HUES48 (cell line): ENCODE results near the gene ARL13A.
"Not testable (repeated sequence)": the region's sequence is repeated elsewhere in the genome, so short reads cannot be mapped to it uniquely, and the experiment has no call there.

Experiments
- H3K27ac ChIP-seq: one replicate; pipeline ENCODE4 v1.7.0; 2013; ENCODE audit warnings: low read depth, low read length, inconsistent platforms
- H3K27me3 ChIP-seq: 2 replicates; pipeline ENCODE4 v1.6.1; 2013; ENCODE audit warnings: mild to moderate bottlenecking, low read length; ENCODE audit not compliant: control insufficient read depth, insufficient read depth
- H3K36me3 ChIP-seq: 2 replicates; pipeline ENCODE4 v1.6.1; 2013; ENCODE audit warnings: low read length; ENCODE audit not compliant: control insufficient read depth, insufficient read depth
- H3K4me1 ChIP-seq: 2 replicates; pipeline ENCODE4 v1.6.1; 2013; ENCODE audit warnings: mild to moderate bottlenecking, low read length; ENCODE audit not compliant: control insufficient read depth, insufficient read depth
- H3K4me3 ChIP-seq: 2 replicates; pipeline ENCODE4 v1.5.1; 2013; ENCODE audit warnings: mild to moderate bottlenecking, low read depth, low read length
- H3K9ac ChIP-seq: 2 replicates; pipeline ENCODE4 v1.6.1; 2013; ENCODE audit warnings: mild to moderate bottlenecking, low read depth, low read length, moderate library complexity
- H3K9me3 ChIP-seq: 2 replicates; pipeline ENCODE4 v1.6.1; 2013; ENCODE audit warnings: low read length; ENCODE audit not compliant: control insufficient read depth, insufficient read depth

The ARL13A gene

GRCh38 chrX:100948557-100948956 lies 21.0 kb upstream of the ARL13A start:
- no peak overlapping the region for H3K9ac ChIP-seq
- no peak overlapping the region for H3K4me3 ChIP-seq
- H3K27me3 ChIP-seq: no peaks in the 10 kb centered on the region
- no peak overlapping the region for H3K27ac ChIP-seq
- no peaks in the 10 kb centered on the region for H3K9me3 ChIP-seq
- H3K4me1 ChIP-seq: peaks cover 14% of the 10 kb centered on the region
- H3K36me3 ChIP-seq: no peaks in the 10 kb centered on the region

- H3K27ac ChIP-seq: no peak overlapping the region
- no peaks in the 10 kb centered on the region for H3K4me1 ChIP-seq
- no peaks in the 10 kb centered on the region for H3K36me3 ChIP-seq
- no peaks in the 10 kb centered on the region for H3K27me3 ChIP-seq
- H3K9me3 ChIP-seq: no peaks in the 10 kb centered on the region
- no peak overlapping the region for H3K9ac ChIP-seq
- H3K4me3 ChIP-seq: no peak overlapping the region
These were observed 6.7 kb upstream of the ARL13A start for GRCh38 chrX:100962811-100963210.

GRCh38 chrX:100964362-100964761 lies 5.1 kb upstream of the ARL13A start:
- Histone ChIP-seq H3K27me3 (no peaks in the 10 kb centered on the region), H3K27ac (no peak overlapping the region), H3K36me3 (no peaks in the 10 kb centered on the region), H3K4me3 (no peak overlapping the region), H3K4me1 (no peaks in the 10 kb centered on the region), H3K9ac (no peak overlapping the region), H3K9me3 (no peaks in the 10 kb centered on the region)

GRCh38 chrX:100969936-100970335 lies 428 bp downstream of the ARL13A start:
- Histone ChIP-seq H3K4me1 (no peaks in the 10 kb centered on the region), H3K36me3 (no peaks in the 10 kb centered on the region), H3K27me3 (no peaks in the 10 kb centered on the region), H3K27ac (no peak overlapping the region), H3K9ac (no peak overlapping the region), H3K9me3 (peaks cover 6% of the 10 kb centered on the region; the same call in 1 of the 2 replicates), H3K4me3 (no peak overlapping the region)

- H3K36me3 ChIP-seq: no peaks in the 10 kb centered on the region
- no peaks in the 10 kb centered on the region for H3K4me1 ChIP-seq
- no peak overlapping the region for H3K4me3 ChIP-seq
- no peak overlapping the region for H3K27ac ChIP-seq
- peaks cover 6% of the 10 kb centered on the region for H3K9me3 ChIP-seq
- no peaks in the 10 kb centered on the region for H3K27me3 ChIP-seq
- H3K9ac ChIP-seq: no peak overlapping the region
These were observed 3.9 kb downstream of the ARL13A start for GRCh38 chrX:100973411-100973810.

- Histone ChIP-seq H3K27me3 (no peaks in the 10 kb centered on the region), H3K9me3 (peaks cover 6% of the 10 kb centered on the region), H3K9ac (no peak overlapping the region), H3K4me3 (no peak overlapping the region), H3K36me3 (no peaks in the 10 kb centered on the region), H3K4me1 (no peaks in the 10 kb centered on the region), H3K27ac (no peak overlapping the region)
These were observed 5.7 kb downstream of the ARL13A start for GRCh38 chrX:100975212-100975611.

- no peak overlapping the region for H3K9ac ChIP-seq
- H3K36me3 ChIP-seq: no peaks in the 10 kb centered on the region
- H3K27ac ChIP-seq: no peak overlapping the region
- H3K9me3 ChIP-seq: peaks cover 6% of the 10 kb centered on the region
- H3K4me1 ChIP-seq: no peaks in the 10 kb centered on the region
- H3K27me3 ChIP-seq: no peaks in the 10 kb centered on the region
- no peak overlapping the region for H3K4me3 ChIP-seq
These were observed 6.7 kb downstream of the ARL13A start for GRCh38 chrX:100976211-100976610.

- no peaks in the 10 kb centered on the region for H3K36me3 ChIP-seq
These were observed 10.5 kb downstream of the ARL13A start for GRCh38 chrX:100979881-100980607.

GRCh38 chrX:100980608-100981497 lies 11.3 kb downstream of the ARL13A start:
- no peak overlapping the region for H3K4me3 ChIP-seq
- H3K36me3 ChIP-seq: no peaks in the 10 kb centered on the region
- no peaks in the 10 kb centered on the region; the same call in 1 of the 2 replicates for H3K9me3 ChIP-seq
- no peak overlapping the region for H3K9ac ChIP-seq
- no peaks in the 10 kb centered on the region for H3K4me1 ChIP-seq
- H3K27me3 ChIP-seq: no peaks in the 10 kb centered on the region
- H3K27ac ChIP-seq: no peak overlapping the region

More at GRCh38 chrX:100979881-100980607, 10.5 kb downstream of the ARL13A start:
- Histone ChIP-seq H3K4me1 (no peaks in the 10 kb centered on the region), H3K9me3 (no peaks in the 10 kb centered on the region; the same call in 1 of the 2 replicates), H3K27me3 (no peaks in the 10 kb centered on the region), H3K27ac (no peak overlapping the region), H3K9ac (no peak overlapping the region), H3K4me3 (no peak overlapping the region)

GRCh38 chrX:100981498-100981845 lies 12.0 kb downstream of the ARL13A start:
- H3K9ac ChIP-seq, H3K4me3 ChIP-seq, H3K4me1 ChIP-seq, H3K27me3 ChIP-seq, H3K36me3 ChIP-seq, H3K9me3 ChIP-seq, H3K27ac ChIP-seq: not testable (repeated sequence)

GRCh38 chrX:100984818-100985217 lies 15.3 kb downstream of the ARL13A start:
- Histone ChIP-seq H3K27me3 (no peaks in the 10 kb centered on the region), H3K27ac (no peak overlapping the region), H3K9ac (no peak overlapping the region)

More at GRCh38 chrX:100984818-100985217, 15.3 kb downstream of the ARL13A start:
- H3K4me1 ChIP-seq: no peaks in the 10 kb centered on the region
- H3K9me3 ChIP-seq: no peaks in the 10 kb centered on the region
- H3K36me3 ChIP-seq: no peaks in the 10 kb centered on the region
- H3K4me3 ChIP-seq: no peak overlapping the region
